Lower leg skin (tissue), 3 donors: Measurements from ENCODE around the gene ACP4.
"Not testable (repeated sequence)": the region's sequence is repeated elsewhere in the genome, so short reads cannot be mapped to it uniquely, and the experiment has no call there.

Experiments
- POLR2A ChIP-seq, 2 donors: fragments of 450-650 bp; IDR thresholded peaks; one replicate each; pipeline ENCODE4 v1.6.1; 2016 to 2017; ENCODE audit warnings: antibody characterized with exemption in 2 of 2, mild to moderate bottlenecking in 1 of 2, moderate library complexity in 1 of 2
- TF ChIP-seq, protein P1 (sequence below), 3 donors: fragments of 450-650 bp; IDR thresholded peaks; one replicate each; pipeline ENCODE4 v1.5.1; 2016; ENCODE audit warnings: antibody characterized with exemption in 3 of 3, mild to moderate bottlenecking in 3 of 3, moderate library complexity in 2 of 3

DNA sequence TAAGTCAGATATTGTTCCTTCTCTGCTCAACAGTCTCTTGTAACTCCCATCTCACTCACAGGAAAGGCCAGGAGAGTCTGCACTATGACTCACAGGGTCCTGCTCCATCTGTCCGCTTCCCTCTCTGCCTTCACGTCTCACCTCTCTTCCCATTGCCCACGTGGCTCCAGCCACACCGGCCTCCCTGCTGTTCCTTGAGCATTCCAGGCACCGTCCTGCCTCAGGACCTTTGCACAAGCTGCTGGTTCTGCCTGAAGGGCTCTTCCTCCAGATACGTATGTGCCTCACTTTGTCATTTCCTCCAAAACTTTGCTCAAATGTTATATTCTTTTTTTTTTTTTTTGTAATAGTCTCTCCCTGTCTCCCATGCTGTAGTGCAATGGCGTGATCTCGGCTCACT, 34.0 kb upstream of the ACP4 start:
- TF ChIP-seq, protein P1, sequence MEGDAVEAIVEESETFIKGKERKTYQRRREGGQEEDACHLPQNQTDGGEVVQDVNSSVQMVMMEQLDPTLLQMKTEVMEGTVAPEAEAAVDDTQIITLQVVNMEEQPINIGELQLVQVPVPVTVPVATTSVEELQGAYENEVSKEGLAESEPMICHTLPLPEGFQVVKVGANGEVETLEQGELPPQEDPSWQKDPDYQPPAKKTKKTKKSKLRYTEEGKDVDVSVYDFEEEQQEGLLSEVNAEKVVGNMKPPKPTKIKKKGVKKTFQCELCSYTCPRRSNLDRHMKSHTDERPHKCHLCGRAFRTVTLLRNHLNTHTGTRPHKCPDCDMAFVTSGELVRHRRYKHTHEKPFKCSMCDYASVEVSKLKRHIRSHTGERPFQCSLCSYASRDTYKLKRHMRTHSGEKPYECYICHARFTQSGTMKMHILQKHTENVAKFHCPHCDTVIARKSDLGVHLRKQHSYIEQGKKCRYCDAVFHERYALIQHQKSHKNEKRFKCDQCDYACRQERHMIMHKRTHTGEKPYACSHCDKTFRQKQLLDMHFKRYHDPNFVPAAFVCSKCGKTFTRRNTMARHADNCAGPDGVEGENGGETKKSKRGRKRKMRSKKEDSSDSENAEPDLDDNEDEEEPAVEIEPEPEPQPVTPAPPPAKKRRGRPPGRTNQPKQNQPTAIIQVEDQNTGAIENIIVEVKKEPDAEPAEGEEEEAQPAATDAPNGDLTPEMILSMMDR (IDR thresholded peaks at IDR 0.05) = not testable (repeated sequence)
- TF ChIP-seq POLR2A (IDR thresholded peaks at IDR 0.05) = not testable (repeated sequence)
